GM18519 (cell line): ENCODE data around the gene PTPRN2.
"Not testable (repeated sequence)": the region's sequence is repeated elsewhere in the genome, so short reads cannot be mapped to it uniquely, and the experiment has no call there.

ENCODE experiments used
- ATAC-seq: cut with Tn5 transposase; IDR thresholded peaks from one replicate; pipeline ENCODE4 v1.9.1; 2021; ENCODE audit warnings: mild to moderate bottlenecking, moderate library complexity; ENCODE audit not compliant: unreplicated experiment, low FRiP score

Gene PTPRN2

DNA sequence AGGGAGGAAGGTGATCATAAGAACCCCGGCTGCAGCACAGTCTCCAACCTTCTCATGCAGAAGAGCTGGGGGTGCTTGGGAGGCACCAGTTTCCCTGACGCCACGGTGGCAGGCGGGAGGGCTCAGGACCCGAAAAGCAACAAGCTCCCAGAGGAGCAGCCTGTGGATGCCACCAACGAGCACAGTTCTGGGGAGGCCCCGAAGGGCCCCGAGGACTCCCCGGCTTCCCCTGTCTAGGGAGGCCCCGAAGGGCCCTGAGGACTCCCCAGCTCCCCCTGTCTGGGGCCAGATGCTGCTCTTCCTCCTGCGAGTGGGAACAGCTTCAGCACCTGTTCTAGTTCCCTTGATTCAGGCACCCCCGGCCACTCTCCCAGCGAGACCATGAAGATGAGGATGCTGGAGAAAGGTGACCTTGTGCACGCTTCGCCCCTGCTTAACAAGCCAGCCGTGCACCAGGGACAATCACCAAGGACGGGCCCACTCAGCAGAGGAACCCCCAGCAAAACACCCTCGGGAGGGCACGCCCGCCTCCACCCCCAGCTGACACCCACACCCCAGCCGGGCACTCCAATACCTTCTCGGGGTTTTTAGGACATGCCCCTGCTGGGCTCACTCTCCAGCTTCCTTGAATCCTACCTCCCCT, 112.5 kb downstream of the PTPRN2 start:
- ATAC-seq = no peak

DNA sequence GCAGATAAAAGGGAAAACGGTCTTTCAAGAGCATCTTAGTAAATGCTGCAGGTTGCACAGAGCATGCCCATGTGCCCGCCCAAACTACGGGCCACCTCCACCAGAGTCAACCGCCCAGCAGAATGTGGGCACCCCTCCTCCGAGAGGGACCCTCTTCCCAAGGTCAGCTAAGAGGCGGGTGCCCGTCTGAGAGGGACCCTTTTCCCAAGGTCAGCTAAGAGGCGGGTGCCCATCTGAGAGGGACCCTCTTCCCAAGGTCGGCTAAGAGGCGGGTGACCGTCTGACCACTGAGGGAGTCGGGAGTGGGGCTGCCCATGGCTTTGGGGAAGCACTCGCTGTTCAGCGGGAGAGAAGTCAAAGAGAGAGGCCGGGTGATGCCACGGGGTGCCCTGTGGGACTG, 113.1 kb downstream of the PTPRN2 start:
- no peak for ATAC-seq

- ATAC-seq = no peak
Observed at GRCh38 chr7:158473946-158474345, 113.7 kb downstream of the PTPRN2 start.

DNA sequence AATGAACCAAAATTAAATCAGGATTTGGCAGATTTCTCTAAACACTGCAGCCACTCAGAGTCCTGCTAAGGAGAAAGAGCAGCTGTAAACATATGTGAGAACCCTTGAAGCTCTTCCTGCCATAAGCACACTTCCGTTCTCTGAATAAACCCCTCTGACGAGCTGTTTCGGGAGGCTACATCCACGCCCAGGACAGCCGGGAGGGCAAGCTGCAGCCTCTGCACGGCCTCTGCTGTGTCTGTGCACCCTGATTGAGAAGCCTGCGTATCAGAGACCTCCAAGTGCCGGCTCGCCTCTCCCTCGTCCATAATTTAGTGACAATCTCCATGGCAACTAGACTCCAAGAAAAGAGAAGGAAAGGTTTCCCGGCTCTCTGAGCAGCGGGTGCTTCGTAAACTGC, 114.4 kb downstream of the PTPRN2 start:
- no peak for ATAC-seq

- no peak for ATAC-seq
Observed at GRCh38 chr7:158472596-158472995, 115.0 kb downstream of the PTPRN2 start.

- no peak for ATAC-seq
Observed at GRCh38 chr7:158471716-158472115, 115.9 kb downstream of the PTPRN2 start.

- no peak for ATAC-seq
Observed at GRCh38 chr7:158470336-158470735, 117.3 kb downstream of the PTPRN2 start.

DNA sequence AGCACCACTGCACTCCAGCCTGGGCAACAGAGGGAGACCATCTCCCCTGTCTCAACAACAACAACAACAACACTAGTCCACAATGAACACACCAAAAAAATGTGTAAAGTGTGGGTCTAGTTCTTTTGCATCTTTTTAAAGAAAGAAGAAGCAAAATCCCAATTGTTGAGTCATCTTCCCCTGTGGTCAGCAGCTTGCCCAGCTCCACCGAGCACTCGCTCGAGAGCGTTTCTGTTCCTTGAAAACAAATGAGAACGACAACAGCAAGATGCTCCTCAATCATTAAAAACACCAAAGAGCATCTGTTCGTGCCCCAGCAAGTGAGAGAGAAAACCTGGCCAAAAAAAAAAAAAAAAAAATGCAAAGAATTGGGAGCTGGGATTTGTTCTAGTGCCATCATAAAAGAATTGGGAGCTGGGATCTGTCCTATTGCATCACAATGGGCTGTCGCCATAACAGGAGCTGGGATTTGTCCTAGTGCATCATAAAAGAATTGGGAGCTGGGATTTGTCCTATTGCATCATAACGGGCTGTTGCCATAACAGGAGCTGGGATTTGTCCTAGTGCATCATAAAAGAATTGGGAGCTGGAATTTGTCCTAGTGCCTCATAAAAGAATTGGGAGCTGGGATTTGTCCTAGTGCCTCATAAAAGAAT, 118.1 kb downstream of the PTPRN2 start:
- no peak for ATAC-seq

DNA sequence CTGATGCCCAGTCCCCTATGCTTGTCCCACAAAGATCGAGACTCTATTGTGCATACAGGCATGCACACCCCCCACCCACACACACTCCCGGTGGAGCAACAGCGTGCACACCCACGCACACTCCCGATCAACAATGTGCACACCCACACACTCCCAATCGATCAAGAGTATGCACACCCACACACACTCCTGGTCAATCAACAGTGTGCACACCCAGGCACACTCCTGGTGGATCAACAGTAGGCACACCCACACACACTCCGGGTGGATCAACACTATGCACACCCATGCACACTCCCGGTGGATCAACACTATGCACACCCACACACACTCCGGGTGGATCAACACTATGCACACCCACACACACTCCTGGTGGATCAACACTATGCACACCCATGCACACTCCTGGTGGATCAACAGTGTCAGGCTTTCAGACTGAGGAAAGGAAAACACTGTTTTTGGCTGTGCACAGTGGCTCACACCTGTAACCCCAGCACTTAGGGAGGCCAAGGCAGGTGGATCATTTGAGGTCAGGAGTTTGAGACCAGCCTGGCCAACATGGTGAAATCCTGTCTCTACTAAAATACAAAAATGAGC, 118.8 kb downstream of the PTPRN2 start:
- no peak for ATAC-seq

DNA sequence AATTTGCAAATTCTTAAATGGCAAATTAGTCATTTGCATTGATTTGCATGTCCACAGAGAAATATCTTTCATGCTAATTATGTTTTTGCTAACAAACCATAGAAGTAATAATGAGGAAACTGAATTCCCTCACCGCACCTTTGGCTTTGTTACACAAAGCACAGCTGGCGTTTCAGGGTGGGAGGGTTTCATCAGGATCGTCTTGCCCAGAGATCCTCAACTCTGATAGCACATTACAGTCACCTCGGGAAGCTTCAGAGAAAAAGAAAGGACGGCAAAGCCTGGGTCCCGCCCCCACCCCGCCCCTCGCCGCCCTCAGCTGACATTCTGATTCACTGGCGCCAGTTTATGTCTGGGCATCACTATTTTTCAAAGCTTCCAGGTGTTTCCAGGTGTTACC, 119.4 kb downstream of the PTPRN2 start:
- ATAC-seq = no peak

- ATAC-seq = no peak
Observed at GRCh38 chr7:158467562-158467961, 120.1 kb downstream of the PTPRN2 start.

DNA sequence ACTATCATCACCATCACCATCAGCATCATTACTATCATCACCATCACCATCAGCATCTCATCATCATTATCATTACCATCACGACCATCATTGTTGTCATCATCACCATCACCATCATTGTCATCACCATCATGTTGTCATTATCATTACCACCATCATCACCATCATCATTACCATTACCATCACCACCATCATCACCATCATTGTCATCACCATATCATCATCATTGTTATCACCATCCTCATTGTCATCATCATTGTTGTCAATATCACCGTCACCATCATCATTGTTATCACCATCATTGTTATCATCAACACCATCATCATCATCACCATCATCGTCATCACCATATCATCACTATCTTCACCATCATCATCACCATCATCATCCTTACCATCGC, 124.3 kb downstream of the PTPRN2 start:
- ATAC-seq = no peak

- no peak for ATAC-seq
Observed at GRCh38 chr7:158461824-158462223, 125.8 kb downstream of the PTPRN2 start.

DNA sequence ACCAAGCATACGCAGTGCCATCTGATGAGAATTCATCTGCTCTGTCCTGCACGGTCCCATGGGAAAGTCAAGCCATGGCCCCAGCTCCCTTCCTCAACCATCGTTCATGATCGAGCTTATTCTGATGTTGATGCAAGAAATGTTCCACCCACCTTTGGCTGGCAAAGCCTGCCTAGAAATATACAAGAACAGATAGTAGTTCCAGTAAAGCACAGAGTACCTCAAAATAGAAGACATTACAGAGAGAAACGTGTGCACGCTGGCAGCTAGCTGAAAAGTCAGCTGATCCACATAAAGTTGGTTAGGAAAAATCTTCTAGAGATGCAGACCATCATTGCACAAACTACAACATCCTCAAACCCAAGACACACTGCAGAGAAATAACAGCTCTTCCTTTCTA, 127.0 kb downstream of the PTPRN2 start:
- no peak for ATAC-seq

- ATAC-seq = no peak
Observed at GRCh38 chr7:158458716-158459282, 128.8 kb downstream of the PTPRN2 start.

DNA sequence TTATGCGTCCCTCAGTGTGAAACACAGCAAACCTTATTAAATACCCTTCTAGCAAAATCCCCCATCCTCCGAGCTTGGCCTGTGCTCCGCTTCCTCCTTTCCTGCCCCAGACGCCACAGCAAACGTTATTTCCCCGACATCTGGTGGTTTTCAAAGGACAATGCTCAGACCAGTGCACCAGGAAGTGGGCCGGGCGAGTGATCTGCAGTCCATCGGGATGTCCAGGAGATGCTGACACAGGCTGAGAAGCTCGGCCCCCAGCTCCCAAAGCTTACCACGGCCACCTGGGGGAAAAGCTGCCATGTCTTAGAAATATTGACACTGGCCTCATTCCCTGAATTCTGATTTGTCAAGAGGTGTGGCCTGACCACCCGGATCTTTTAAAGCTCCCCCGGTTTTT, 129.5 kb downstream of the PTPRN2 start:
- ATAC-seq = no peak

DNA sequence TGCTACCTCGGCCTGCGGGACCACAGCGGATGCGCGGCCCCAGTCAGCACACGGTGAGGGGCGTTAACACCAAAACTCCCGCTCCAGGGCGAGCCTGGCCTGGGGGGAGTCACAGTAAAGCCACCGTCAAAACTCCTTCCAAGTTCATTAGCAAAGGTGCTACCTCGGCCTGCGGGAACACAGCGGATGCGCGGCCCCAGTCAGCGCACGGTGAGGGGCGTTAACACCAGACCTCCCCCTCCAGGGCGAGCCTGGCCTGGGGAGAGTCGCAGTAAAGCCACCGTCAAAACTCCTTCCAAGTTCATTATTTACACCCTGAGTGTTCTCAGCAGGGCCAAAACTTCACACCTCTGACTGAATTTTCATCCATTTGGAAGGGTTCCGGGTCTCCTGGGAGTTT, 130.0 kb downstream of the PTPRN2 start:
- not testable (repeated sequence) for ATAC-seq

DNA sequence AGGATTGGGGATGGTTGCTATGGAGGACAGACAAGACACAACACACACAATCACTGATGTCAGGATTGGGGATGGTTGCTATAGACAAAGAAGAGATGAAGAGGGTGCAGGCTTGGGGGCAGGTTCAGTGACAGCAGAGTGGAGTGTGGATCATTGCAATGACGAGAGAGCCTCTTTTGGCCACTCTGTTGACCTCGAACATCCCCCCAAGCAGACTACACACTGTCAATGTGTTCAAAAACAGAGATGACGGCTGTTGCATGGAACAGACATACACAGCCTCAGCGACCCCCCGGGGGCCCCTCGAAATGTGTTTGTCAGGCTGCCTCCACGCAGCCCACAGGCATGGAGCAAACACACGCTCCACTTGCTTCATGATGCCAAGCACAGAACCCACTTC, 133.0 kb downstream of the PTPRN2 start:
- no peak for ATAC-seq

- no peak for ATAC-seq
Observed at GRCh38 chr7:158453663-158454062, 134.0 kb downstream of the PTPRN2 start.

- no peak for ATAC-seq
Observed at GRCh38 chr7:158452331-158452730, 135.3 kb downstream of the PTPRN2 start.

DNA sequence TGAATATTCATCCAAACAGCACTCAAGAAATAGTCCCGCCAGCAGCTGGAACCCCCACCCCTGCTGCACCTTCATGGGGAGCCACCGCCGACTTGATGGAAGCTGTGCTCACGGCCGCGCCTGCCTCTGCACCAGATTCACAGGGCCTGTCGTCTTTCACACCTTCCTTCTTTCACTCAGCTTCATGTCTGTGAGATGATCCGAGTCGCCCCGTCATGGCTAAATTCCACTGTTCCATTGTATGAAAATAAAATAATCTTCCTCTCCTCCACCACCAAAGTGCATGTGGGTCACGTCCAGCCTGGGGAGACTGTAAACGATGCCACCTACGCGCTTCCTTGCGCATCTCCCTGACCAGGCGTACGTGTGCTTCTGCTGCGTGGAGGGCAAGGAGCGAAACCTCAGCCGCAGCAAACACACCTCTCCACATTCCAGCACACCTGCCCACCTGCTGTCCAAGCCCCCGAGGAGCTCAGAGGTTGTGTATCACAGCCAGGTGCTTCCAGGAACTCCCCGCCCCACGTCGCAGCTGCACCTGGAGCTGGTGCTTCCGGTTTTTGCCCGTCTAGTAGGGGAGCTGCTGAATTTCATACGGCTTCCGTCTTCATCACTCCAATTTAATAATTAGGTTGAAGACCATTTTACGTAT, 137.0 kb downstream of the PTPRN2 start:
- ATAC-seq = no peak
